ENCODE data around the gene STXBP3. TPM values are rescaled to one million over a fixed set of nuclear protein-coding genes. Genes with fewer than 3 reads are reported as not detected.
"Not testable (repeated sequence)": the region's sequence is repeated elsewhere in the genome, so short reads cannot be mapped to it uniquely, and the experiment has no call there.

The STXBP3 gene
- total RNA-seq, 1 donor = 68.4 TPM

DNA sequence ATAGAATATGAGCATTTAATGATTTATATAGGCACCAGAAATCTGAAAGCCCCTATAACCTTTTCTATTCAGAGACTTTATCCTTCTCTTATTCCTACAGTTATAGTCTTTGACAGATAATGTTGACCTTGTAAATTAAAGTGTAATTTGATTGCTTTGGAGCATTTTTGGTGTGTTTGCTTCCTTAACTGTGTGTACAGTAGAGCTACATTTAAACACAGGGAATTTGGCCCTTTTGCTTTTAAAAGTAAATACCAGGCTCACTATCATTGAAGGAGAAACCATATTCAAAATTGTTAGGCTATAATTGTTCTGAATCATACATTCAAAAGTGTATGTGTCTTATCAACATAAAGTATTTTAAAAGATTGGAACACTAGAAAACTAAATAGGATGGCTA is 33.0 kb downstream of the STXBP3 start:
- Histone ChIP-seq H3K4me2 (ENCODE audit: insufficient read depth, low read length) (no peak overlapping the region), H2AFZ (ENCODE audit: low read length) (no peak overlapping the region), H3K36me3 (ENCODE audit: insufficient read depth, low read length) (peaks cover 67% of the 10 kb centered on the region), H3K4me1 (ENCODE audit: insufficient read depth, low read length) (no peaks in the 10 kb centered on the region), H3K9me3 (ENCODE audit: low read depth, low read length) (no peaks in the 10 kb centered on the region), H3K4me3 (ENCODE audit: insufficient read depth, low read length) (no peak overlapping the region), H3K27ac (ENCODE audit: low read depth, low read length) (no peak overlapping the region), H4K20me1 (ENCODE audit: insufficient read depth, low read length) (no peaks in the 10 kb centered on the region), H3K27me3 (ENCODE audit: insufficient read depth, low read length) (no peaks in the 10 kb centered on the region), H3K79me2 (ENCODE audit: insufficient read depth, low read length) (no peaks in the 10 kb centered on the region)
- no peak for DNase-seq (ENCODE audit: insufficient read length, low spot score, missing footprints)
- TF ChIP-seq, protein P1, sequence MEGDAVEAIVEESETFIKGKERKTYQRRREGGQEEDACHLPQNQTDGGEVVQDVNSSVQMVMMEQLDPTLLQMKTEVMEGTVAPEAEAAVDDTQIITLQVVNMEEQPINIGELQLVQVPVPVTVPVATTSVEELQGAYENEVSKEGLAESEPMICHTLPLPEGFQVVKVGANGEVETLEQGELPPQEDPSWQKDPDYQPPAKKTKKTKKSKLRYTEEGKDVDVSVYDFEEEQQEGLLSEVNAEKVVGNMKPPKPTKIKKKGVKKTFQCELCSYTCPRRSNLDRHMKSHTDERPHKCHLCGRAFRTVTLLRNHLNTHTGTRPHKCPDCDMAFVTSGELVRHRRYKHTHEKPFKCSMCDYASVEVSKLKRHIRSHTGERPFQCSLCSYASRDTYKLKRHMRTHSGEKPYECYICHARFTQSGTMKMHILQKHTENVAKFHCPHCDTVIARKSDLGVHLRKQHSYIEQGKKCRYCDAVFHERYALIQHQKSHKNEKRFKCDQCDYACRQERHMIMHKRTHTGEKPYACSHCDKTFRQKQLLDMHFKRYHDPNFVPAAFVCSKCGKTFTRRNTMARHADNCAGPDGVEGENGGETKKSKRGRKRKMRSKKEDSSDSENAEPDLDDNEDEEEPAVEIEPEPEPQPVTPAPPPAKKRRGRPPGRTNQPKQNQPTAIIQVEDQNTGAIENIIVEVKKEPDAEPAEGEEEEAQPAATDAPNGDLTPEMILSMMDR (IDR thresholded peaks at IDR 0.05; ENCODE audit: extremely low read depth, low read depth, low read length) = no peak

DNA sequence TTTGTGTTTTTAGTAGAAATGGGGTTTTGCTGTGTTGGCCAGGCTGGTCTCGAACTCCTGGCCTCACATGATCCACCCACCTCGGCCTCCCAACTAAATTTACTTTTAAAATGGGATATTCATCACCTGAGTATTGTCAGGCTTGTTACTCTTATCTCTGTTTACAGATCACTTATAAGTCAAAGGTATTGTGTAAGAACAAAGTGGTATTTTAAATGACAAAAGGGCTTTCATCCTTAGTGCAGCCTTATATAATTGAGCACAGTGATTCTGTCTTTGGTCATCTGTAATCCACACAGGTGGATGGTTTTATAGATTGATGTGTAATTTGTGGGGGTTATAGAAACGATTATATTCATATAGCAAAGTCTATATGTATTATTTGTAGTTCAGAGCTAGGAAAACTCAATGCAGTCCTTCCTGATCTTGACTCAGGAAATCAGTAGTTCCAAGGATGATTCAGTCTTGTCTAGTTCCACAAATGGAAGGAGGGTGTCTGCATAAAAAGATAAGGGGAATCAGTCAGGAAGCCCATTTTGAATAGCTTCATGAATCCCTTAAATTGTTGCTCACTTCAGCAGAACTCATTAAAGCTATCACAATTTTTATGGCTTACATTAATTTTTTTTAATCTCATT is 34.6 kb downstream of the STXBP3 start:
- TF ChIP-seq, protein P1 (IDR thresholded peaks at IDR 0.05; ENCODE audit: extremely low read depth, low read depth, low read length) = no peak
- H3K4me1 ChIP-seq (ENCODE audit: insufficient read depth, low read length) = no peaks in the 10 kb centered on the region
- DNase-seq (ENCODE audit: insufficient read length, low spot score, missing footprints) = no peak
- H3K79me2 ChIP-seq (ENCODE audit: insufficient read depth, low read length) = no peaks in the 10 kb centered on the region
- no peak overlapping the region for H2AFZ ChIP-seq (ENCODE audit: low read length)
- peaks cover 8% of the 10 kb centered on the region for H3K9me3 ChIP-seq (ENCODE audit: low read depth, low read length)
- no peaks in the 10 kb centered on the region for H4K20me1 ChIP-seq (ENCODE audit: insufficient read depth, low read length)
- H3K4me2 ChIP-seq (ENCODE audit: insufficient read depth, low read length) = no peak overlapping the region
- H3K27me3 ChIP-seq (ENCODE audit: insufficient read depth, low read length) = no peaks in the 10 kb centered on the region
- H3K27ac ChIP-seq (ENCODE audit: low read depth, low read length) = no peak overlapping the region
- H3K36me3 ChIP-seq (ENCODE audit: insufficient read depth, low read length) = peaks cover 73% of the 10 kb centered on the region
- no peak overlapping the region for H3K4me3 ChIP-seq (ENCODE audit: insufficient read depth, low read length)

DNA sequence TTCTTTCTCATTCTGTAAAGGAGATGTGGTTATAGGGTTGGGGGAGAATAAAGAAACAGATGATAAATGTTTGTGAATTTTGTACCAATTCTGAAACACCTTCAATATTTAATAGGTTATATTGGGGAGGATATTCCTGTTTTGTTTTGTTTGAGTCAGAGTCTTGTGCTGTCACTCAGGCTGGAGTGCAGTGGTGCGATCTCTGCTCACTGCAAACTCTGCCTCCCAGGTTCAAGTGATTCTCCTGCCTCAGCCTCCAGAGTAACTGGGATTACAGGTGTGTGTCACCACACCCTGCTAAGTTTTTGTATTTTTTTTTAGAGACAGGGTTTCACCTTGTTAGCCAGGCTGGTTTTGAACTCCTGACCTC is 35.1 kb downstream of the STXBP3 start:
- not testable (repeated sequence) for H4K20me1 ChIP-seq (ENCODE audit: insufficient read depth, low read length); H3K4me3 ChIP-seq (ENCODE audit: insufficient read depth, low read length); H3K9me3 ChIP-seq (ENCODE audit: low read depth, low read length); DNase-seq (ENCODE audit: insufficient read length, low spot score, missing footprints); H2AFZ ChIP-seq (ENCODE audit: low read length); H3K27me3 ChIP-seq (ENCODE audit: insufficient read depth, low read length); H3K4me1 ChIP-seq (ENCODE audit: insufficient read depth, low read length); H3K4me2 ChIP-seq (ENCODE audit: insufficient read depth, low read length); H3K27ac ChIP-seq (ENCODE audit: low read depth, low read length); H3K79me2 ChIP-seq (ENCODE audit: insufficient read depth, low read length)
- peaks cover 73% of the 10 kb centered on the region for H3K36me3 ChIP-seq (ENCODE audit: insufficient read depth, low read length)

DNA sequence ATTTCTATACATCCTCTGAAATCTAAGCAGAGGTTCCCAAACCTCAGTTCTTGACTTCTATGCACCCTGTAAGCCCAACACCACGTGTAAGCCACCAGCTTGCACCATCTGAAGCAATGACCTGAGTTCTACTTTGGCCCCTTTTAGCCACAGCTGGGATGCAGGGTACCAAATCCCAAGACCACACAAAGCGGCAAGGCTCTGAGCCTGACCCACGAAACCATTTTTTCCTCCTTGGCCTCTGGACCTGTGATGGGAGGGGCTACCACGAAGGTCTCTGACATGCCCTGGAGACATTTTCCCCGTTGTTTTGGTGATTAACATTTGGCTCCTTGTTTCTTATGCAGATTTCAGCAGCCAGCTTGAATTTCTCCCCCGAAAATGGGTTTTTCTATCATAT is 38.8 kb downstream of the STXBP3 start:
- no peaks in the 10 kb centered on the region for H4K20me1 ChIP-seq (ENCODE audit: insufficient read depth, low read length)
- H2AFZ ChIP-seq (ENCODE audit: low read length) = no peak overlapping the region
- peaks cover 9% of the 10 kb centered on the region for H3K9me3 ChIP-seq (ENCODE audit: low read depth, low read length)
- H3K36me3 ChIP-seq (ENCODE audit: insufficient read depth, low read length) = peaks cover 46% of the 10 kb centered on the region
- TF ChIP-seq, protein P1 (IDR thresholded peaks at IDR 0.05; ENCODE audit: extremely low read depth, low read depth, low read length) = no peak
- no peak for DNase-seq (ENCODE audit: insufficient read length, low spot score, missing footprints)
- no peaks in the 10 kb centered on the region for H3K27me3 ChIP-seq (ENCODE audit: insufficient read depth, low read length)
- no peak overlapping the region for H3K4me2 ChIP-seq (ENCODE audit: insufficient read depth, low read length)
- no peaks in the 10 kb centered on the region for H3K79me2 ChIP-seq (ENCODE audit: insufficient read depth, low read length)
- no peak overlapping the region for H3K27ac ChIP-seq (ENCODE audit: low read depth, low read length)
- H3K4me3 ChIP-seq (ENCODE audit: insufficient read depth, low read length) = no peak overlapping the region
- H3K4me1 ChIP-seq (ENCODE audit: insufficient read depth, low read length) = no peaks in the 10 kb centered on the region
